Sigmoid colon (tissue), 4 donors: Measurements from ENCODE around the gene ZMIZ1.
A peak's percentile ranks its signal among the peaks of the same experiment; 100 is the strongest.

ENCODE experiments used
- CTCF ChIP-seq, 4 experiments: fragments of 450-650 bp in 3 of 4; fragments of 200-600 bp in 1 of 4; IDR thresholded peaks; one replicate each; pipeline ENCODE4 v1.5.1; 2016 to 2019; ENCODE audit warnings: antibody characterized with exemption in 4 of 4, mild to moderate bottlenecking in 3 of 4, moderate library complexity in 2 of 4
- EP300 ChIP-seq, 4 donors: sonication (generic); formaldehyde crosslinking; IDR thresholded peaks; one replicate each; pipeline ENCODE4 v1.6.1; 2017; ENCODE audit warnings: antibody characterized with exemption in 4 of 4
- POLR2A ChIP-seq, 2 donors: fragments of 450-650 bp; IDR thresholded peaks; one replicate each; pipeline ENCODE4 v1.6.1; 2016; ENCODE audit warnings: antibody characterized with exemption in 2 of 2, mild to moderate bottlenecking in 2 of 2, moderate library complexity in 2 of 2
- POLR2AphosphoS5 ChIP-seq, 4 donors: sonication (generic); formaldehyde crosslinking; IDR thresholded peaks; one replicate each; pipeline ENCODE4 v1.6.1; 2017; ENCODE audit warnings: antibody characterized with exemption in 4 of 4

DNA sequence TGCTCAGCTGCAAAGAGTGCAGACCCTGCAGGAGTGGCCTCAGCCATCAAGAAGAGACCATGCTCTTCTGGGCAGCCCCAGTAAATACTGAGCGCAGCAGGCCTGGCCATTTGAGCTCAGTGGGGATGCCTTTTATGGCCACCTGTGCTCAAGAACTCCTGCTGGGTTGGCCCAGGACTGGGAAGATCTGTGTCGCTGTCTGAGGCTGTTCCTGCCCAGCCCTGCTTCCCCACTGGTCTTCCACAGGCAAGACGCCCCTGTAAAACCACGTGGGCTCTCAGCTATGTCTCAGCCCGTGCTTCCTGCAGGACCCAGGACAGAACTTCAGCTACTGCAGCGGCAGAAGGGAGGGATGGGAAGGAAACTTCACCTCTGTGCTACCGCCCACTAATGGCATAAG lies 268.0 kb downstream of the ZMIZ1 start:
- TF ChIP-seq CTCF (IDR thresholded peaks at IDR 0.05) (no peak), POLR2AphosphoS5 (IDR thresholded peaks at IDR 0.05) (peak in 1 of 4 donors; percentile 12), POLR2A (IDR thresholded peaks at IDR 0.05) (no peak), EP300 (IDR thresholded peaks at IDR 0.05) (no peak)
